GM23338 (cell line): Measurements from ENCODE around the gene TRIM42.

Experiments used
- CTCF ChIP-seq, 2 experiments: fragments of 200-600 bp in 1 of 2; sonication (generic) in 1 of 2; conservative IDR thresholded peaks; 2 replicates each; pipeline versions ENCODE4 v1.5.1 to v1.6.1; 2016 to 2017; ENCODE audit warnings: antibody characterized with exemption in 2 of 2, low read depth in 2 of 2, mild to moderate bottlenecking in 2 of 2, moderate library complexity in 1 of 2
- EZH2 ChIP-seq: fragments of 200-600 bp; sonication (generic); IDR thresholded peaks from one replicate; pipeline ENCODE4 v1.8.0; 2017; ENCODE audit warnings: antibody characterized with exemption, mild to moderate bottlenecking, low read depth; ENCODE audit not compliant: unreplicated experiment
- REST ChIP-seq: IDR thresholded peaks from one replicate; pipeline ENCODE4 v1.6.1; 2018; ENCODE audit warnings: antibody characterized with exemption; ENCODE audit not compliant: unreplicated experiment

GRCh38 chr3:140677764-140678163 lies at the start of gene TRIM42:
- TF ChIP-seq REST (no peak), CTCF (conservative IDR thresholded peaks at IDR 0.05; ENCODE audit: low read depth in 2 of 2) (no peak), EZH2 (no peak)
